MM.1S (cell line): ENCODE measurements around the gene DIRAS1.

Source experiments
- CTCF ChIP-seq: fragments of 300-600 bp; sonication (generic); IDR thresholded peaks from 2 replicates; pipeline ENCODE4 v1.5.1; 2016; ENCODE audit warnings: antibody characterized with exemption, low read length, mixed read lengths
- EZH2 ChIP-seq: fragments of 300-600 bp; sonication (generic); optimal IDR thresholded peaks from 2 replicates; pipeline ENCODE3; 2017; ENCODE audit warnings: low read depth, mild to moderate bottlenecking, antibody characterized with exemption, low read length, mixed read lengths

GRCh38 chr19:2720777-2721569 is at the start of gene DIRAS1:
- TF ChIP-seq CTCF (no peak), EZH2 (no peak)
